Suppressor macrophage treated with lipopolysaccharide for 4 hours (primary cell): Measurements from ENCODE around the gene CHKA.

Experiments
- DNase-seq: peaks from one replicate; pipeline ENCODE4 v3.0.0-alpha.2; 2020

CHKA gene

DNA sequence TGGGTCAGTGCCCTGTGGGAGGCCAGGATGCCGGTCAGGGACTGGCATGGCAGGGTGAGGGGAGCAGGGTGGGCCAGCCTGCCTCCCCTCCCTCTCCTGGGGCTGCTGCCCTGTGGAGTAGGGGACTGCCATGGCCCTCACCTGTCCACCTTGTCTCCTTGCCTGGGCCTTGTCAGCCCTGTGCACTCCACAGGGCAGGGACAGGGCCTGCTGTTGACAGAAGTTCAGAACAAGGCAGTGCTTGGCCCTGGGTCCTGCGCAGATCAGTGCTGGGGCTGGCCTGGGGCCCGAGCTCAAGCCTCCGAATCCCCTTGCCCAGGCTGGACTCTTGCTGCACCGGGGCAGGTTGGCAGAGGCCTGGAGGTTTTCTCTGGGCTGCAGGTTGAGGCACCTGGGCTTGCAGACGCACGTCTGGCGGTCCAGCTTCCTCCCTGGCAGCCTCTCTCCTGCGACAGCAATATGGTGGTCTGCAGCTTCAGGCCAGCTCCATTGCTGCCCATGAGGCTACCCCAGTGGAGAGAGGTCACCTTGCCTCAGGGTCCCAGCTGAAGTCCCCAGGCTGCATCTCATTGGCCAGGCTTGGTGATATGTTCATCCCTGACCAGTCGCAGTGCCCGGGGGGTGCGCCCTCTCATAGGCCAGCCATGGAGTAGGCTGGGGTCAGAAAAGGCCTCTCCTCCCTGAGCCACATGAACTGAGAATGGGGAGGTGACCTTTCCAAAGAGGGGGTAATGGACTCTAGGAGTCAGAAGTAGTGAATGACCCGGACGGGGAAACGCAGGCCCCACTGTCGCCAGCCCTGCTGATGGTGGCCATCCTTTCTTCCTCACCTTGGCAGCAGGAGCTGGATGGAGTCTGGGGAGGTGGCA, 21.5 kb upstream of the CHKA start:
- DNase-seq: no peak

DNA sequence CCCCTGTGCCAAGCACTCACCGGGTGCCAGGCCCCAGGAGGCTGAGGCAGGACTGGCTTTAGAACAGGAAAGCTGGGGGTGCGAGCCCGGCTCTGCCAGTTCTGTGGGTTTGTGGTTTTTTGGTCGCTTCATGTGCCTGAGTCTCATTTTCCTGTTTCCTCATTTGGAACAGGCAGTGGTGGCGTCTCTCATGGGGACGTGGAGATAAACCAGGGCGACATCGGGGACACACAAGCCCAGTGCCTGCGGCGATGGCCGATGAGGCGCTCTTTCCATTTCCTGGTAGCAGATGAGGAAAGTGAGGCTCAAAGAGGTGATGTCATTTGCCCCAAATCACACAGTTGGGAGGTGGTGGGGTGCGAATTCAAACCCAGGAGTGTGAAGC, 20.8 kb upstream of the CHKA start:
- peak; percentile 70 for DNase-seq

DNA sequence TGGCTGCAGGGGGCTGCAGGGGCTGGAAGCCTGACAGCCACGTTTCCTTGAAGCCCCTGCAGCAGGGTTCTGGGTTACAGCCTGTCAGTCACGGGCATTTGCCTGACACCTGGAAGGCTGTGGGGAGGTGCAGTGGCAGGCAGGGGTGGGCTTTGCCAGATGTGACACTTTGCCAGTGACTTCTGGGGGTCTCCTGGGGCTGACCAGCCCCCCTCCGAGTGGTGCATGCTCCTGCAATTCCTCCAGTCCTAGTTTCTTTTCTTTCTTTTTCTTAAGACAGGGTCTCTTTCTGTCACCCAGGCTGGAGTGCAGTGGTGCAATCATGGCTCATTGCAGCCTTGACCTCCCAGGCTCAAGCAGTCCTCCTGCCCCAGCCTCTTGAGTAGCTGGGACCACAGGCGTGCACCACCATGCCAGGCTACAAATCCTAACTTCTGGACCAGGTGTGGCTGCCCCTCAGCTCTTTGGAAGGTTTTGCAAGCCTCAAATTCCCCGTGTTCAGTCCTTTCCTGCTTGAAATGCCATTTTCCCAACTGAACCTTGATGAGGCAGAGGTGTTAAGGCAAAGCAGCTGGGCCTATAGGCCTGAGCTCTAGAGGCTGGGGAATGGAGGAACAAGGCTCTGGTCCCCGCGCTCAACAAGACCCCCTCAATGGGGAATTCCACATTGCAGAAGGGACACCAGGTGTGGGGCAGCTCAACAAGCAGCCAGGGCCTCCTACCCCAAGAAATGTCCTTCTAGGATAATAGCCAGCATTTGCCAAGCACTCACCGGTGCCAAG, 20.2 kb upstream of the CHKA start:
- DNase-seq: no peak

DNA sequence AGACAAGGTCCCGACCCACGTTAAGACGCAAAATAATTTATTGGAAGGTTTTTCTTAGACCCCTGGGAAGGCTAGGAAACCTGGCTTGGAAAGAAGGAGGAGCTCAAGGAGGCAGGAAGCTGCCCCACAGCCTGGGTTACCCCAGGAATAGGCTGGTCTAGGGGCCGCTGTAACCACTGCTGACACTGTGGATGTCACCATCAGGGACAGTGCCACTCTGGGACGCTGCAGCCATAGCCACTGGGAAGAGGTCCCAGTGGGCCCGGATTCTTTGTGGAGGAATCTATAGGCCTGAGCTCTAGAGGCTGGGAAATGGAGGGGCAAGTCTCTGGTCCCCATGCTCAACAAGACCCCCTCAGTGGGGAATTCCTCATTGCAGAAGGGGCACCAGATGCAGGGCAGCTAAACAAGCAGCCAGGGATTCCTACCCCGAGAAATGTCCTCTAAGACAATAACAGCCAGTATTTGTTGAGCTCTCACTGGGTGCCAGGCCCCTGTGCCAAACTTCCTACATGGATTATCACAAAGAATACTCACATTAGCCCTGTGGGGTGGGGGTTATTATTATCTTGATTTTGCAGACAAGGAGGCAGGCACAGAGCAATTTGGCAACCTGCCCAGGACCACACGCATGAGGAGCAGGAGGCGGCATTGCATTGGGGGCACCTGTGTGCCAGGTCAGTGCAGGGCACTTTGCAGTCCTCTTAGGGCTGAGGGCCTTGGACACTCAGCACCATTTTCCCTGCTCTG, 19.5 kb upstream of the CHKA start:
- DNase-seq: no peak

DNA sequence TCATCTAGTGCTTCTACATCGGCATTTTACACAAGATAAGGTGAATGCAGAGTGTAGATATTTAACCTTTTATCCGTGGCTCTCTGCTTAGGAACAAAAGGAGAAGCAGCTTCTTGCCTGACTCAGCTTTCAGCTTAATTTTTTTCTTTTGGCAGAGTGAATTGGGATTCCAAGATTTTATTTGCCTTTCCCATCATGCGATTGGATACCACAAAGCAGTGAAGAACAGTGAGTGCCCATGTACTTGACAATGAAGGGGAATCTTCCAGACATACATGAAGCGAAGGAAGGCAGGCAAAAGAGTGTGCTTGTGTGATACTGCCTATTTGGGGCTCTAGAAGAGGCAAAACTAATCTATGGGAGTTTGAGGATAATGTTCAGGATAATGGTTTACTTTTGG, 17.0 kb upstream of the CHKA start:
- no peak for DNase-seq

DNA sequence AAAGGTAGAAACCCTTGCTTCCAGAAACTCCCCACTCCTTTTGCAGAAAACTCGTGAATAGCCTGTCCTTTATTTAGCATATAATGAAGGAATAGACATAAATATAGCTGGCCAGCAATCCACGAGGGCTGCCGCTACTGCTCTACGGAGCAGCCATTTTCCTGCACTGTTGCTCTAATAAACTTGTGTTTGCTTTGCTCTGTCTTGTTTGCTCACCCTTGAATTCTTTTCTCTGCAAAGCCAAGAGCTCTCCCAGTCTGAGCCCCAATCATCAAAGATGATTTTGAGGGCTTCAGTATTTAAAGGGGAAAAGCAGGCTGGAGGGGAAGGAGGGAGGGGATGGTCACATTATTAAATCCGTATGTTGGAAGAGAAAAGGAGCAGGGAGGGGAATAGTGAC, 16.6 kb upstream of the CHKA start:
- DNase-seq: no peak

DNA sequence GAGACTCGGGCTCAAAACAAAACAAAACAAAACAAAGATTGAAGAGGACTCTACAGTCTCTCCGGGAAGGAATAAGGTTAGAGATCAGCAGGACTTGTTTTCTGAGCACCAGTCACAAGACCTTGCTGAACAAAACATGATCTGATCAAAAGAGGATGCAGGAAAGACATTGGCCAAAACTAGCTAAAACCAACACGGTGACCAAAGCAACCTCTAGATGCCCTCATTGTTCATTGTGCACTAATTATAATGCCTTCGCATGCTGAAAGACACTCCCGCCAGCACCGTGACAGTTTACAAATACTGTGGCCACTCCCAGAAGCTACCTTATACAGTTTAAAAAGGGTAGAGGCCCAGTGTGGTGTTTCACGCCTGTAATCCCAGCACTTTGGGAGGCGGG, 15.7 kb upstream of the CHKA start:
- DNase-seq: no peak

DNA sequence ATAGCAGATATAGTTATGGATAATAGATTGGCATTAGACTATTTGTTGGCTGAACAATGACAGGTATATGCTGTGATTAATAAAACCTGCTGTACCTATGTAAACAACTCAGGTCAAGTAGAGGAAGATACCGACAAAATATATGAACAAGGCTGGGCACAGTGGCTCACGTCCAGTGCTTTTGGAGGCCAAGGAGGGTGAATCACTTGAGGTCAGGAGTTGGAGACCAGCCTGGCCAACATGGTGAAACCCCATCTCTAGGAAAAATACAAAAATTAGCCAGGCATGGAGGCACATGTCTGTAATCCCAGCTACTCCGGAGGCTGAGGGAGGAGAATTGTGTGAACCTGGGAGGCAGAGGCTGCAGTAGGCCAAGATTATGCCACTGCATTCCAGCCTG, 14.0 kb upstream of the CHKA start:
- no peak for DNase-seq

DNA sequence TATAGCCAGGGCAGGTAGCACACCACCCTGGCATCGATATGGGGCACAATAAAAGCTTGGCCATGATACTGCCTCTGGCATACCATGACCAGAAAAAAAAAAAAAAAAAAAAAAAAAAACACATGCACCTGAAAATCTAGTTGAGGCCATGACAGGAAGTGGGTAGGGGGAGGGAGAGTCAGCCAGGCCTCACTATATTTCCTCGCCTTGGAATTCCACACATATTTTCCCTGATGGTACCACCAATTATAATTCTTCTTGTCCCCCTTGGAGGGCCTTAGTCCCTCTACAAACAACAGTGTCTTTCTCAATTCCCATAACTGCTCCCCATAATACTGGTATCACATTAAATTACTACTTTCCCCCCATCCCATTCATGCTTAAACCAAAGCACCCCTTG, 12.6 kb upstream of the CHKA start:
- DNase-seq: no peak

DNA sequence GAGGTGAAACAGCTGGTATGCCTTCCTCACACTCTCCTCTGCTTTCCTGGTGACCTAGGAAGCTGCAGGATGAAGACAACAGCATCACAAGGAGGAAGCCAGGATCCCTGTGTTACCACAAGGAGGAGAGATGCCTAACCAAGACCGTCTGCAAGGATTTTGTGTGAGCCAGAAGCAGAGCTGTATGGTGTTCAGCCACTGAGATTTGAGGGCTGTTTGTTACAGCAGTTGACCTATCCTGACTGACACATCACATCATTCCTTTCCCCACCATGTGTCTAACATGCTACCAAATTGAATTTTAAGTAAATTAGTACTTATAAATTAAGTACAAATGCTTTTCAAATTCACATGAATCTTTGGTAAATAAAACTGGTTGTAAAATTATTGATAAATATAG, 8.9 kb upstream of the CHKA start:
- no peak for DNase-seq

DNA sequence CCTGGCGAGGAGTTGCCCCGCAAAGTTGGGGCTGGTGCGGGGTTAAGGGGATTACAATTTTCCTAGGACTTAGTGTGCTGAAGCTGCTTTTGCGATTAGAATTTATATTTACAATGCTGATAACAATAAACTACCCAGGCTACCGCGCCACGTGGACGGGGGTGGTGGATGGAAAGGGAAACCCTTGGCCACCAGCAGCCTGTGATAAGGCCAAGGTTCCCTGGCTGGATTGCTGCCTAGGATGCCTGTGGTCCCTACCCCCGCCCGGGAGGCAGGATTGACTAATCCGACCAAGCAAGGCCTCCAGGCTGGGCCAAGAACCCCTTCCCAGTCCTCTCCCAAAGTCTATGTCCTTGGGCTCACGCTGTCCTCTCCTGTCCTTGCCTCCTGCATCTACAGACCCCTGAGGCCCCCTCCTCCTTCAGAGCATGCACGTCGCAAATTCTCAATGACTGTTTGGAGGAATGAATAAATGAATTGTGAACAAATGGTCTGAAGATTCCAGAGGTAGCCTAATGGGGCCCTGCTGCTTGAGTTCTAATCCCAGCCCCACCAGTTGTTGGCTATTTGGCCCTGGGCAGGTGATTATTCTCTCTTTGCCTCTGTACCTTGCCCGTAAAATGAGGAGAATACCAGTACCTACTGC, 7.6 kb upstream of the CHKA start:
- DNase-seq: no peak

DNA sequence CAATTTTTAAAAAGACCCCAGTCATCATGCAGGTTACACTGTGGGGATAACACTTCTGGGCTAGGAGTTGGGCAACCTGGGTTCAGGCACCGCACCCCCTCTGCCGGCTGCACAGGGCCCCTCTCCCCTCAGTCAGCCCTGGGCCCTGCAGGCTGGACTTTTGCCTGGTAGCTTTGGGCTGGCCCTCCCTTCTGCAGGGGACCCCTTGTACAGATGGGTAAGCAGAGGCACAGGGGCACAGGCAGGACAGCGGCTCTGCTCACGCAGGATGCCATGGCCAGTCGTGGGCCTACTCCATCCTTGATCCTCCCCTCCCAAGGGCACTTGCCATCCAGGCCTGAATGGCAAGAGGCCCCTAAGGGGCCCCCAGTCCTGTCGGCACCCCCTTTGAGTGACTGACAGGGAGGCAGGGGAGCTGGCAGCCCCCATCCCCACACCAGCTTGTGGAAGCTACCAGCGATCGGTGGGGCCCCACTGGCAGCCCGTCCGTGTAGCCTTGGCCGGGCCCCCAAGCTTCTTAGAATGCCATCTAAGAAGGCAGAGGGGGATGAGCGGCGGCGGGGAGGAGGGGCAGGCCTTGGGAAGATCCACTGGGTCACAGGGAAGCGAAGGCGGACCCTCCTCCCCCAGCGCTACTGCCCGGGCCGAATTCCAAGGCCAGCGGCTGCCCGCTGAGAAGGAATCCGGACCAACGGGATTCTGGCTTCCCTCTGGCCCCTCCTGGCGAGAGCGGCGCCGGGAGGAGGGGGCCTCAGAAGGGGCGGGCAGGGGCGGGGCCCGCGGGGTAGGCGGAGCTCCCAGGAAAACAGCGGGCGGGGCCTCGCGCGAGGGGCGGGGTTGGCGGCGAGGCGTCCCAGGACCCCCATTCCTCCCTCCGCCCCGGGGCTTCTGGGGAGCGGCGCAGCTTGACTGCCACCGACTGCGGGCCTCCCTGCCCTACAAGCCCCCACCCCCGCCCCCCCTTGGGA, 6.8 kb upstream of the CHKA start:
- DNase-seq: no peak

DNA sequence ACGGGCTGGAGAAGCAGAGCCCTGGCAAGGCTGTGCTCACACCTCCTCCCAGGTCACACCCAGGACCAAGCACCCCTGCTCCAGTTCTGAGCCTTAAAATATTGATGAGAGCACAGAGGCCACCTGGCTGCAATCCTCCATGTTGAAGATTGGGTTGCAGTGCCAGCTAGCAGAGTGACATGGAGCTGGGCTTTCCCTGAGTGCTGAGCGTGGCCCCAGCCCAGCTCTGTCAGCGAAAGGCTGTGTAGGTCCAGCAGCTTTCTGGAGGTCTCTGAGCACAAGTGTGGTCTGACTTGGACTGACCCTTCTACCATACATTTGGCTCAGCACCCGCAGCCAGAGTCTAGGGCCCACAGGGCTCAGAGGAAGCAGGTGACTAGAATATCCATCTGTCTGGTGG, 4.0 kb upstream of the CHKA start:
- no peak for DNase-seq

DNA sequence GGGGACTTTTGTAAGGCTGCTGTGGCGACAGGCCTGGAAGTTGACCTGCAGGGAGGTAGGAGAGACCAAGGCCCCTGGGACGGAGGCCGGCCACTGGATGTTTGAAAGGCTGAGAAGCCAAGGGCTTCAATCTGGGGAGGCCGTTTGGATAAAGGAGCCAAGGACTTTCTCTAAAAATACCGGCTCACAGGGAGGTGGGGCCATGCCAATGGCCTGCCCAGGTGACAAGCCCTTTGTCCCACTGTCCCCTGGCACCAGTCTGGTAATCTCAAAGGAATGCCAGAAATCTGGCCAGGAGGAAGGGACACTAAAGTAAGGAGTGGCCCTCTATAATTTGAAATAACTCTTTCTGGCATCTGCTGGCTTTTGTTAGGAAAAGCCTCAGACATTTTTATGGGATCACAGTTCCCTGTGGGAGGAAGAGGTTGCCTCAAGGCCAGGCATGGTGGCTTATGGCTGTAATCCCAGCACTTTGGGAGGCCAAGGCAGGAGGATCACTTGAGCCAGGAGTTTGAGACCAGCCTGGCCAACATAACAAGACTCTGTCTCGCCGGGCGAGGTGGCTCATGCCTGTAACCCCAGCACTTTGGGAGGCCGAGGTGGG, 1.9 kb upstream of the CHKA start:
- DNase-seq: no peak

DNA sequence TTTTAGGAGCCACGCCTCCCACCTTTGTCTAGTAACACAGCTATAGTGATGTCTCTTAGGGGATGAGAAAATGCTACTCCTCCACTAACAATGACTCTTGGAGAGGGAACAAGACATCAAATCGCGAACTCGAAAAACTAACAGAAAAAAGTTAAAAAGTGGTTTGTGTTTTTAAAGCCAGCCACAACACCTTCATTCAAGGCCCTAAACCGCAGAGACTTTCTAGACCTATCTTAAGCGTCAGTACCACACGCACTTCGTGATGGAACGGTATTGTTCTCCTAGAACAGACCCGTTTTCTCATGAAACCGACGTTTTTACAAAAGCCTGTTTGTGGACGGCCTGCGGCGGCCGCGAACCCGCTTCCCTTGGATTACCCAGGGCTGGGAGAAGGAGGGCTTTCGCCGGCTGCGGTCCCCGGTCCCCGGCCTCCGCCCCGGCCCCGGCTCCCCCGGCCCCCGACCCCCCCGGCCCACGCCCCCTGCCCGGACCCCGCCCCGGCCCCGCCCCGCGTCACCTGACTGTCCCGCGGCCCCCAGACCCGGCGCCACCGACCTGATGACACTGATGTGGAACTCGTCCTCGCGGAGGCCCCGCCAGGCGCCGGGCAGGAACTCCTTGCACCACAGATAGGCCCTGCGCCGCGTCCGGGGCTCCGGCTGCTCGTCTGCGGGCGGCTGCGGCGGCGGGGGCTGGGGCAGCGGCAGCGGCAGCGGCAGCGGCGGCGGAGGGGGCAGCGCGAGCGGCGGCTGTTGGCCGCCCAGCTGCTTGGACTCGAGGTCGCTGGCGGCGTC, 718 bp downstream of the CHKA start:
- DNase-seq: peak; percentile 67

DNA sequence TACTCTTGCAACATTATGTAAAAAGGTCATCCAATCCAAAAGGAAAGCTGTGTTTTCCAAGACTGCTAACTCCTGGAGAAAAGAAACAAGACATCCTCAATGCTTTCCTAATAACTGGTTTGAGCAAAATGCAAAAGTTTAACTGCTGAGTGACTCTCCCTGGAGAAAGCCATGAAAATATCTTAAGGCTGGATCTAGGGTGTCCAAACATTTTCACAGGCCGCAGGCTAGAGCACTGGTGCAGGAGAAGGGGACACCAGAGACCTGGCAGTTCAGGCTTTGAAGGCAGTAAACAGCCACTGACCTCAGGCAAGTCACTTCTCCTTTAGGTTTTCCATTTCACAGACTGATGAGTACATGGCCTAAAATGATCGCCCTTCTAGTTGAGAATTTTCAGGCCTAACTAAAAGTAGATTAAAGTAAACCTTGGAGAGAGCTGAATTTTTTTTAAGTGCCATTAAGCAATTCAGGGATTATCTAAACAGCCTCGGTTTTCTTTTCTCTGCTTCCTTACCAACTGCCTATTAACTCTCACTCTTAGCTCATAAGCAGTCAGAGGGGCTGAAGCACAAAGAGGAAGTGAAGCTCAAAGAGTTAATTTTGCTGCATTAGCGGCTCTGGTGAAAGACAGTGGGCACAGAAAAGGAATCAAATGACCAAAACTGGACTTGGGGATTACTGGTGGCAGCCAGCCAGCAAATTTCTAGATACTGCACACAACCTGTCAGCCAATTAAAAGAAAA, 2.3 kb downstream of the CHKA start:
- peak; percentile 90 for DNase-seq

DNA sequence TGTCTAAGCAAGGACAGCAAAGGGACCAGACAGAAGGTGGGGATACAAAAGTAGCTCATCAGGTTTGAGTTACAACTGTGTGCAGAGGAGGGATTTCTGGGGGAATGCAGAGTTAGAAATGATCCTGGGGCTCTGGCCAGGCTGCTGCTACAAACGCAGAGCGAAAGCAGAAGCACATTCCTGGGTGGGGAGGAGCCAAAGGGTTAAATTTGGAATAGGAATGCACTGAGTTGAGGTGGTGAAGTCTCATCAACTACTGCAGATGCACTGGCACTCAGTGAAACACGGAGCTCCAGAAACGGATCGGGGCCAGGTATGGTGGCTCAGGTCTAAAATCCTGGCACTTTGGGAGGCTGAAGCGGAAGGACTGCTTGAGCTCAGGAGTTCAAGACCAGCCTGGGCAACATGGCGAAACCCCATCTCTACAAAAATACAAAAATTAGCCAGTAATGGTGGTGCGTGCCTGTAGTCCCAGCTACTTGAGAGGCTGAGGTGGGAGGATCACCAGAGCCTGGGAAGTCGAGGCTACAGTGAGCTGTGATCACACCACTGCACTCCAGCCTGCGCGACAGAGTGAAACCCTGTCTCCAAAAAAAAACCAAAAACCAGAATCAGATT, 3.2 kb downstream of the CHKA start:
- DNase-seq: no peak

DNA sequence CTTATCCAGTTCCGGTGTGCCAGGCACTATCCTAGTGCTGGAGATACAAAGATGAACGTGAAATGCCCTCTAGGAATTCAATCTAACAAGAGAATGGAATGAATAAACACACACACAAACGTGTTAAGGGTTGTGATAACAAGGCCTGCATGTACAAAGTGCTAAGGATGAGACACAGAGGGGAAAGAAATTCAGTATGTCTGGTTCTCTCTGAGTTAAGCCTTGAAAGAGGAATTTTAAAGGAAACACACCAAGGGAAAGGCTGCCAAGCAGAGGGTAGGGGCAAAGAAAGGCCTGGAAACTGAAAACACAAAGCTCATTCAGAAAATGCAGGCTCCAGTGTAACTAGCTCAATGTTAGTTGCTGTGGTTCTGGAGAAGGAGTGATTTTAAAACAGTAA, 4.2 kb downstream of the CHKA start:
- no peak for DNase-seq

DNA sequence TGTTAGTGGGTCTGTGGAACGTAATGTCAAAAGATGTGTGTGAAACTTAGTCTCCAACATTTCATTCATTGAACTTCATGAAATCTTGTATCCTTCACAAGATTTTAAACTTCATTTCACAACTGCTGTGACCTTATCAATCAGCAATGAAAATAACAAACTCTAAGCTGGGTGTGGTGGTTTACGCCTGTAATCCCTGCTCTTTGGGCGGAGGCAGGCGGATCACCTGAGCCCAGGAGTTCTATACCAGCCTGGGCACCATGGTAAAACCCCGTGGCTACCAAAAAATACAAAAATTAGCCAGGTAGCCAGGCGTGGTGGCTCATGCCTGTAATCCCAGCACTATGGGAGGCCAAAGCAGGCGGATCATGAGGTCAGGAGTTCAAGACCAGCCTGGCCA, 5.1 kb downstream of the CHKA start:
- DNase-seq: no peak
